Stimulated activated naive CD4-positive, alpha-beta T cell treated with Interleukin-2 at 50 U/mL for 16 hours (primary cell): ENCODE results near the gene NUDT8.
"Not testable (repeated sequence)": the region's sequence is repeated elsewhere in the genome, so short reads cannot be mapped to it uniquely, and the experiment has no call there.

Source experiments
- DNase-seq: peaks from one replicate; lab custom pipeline; 2025; lab: John Stamatoyannopoulos, UW

Gene NUDT8

GRCh38 chr11:67629386-67630227, at the start of gene NUDT8:
Gene NUDT8, minus strand, starts transcription at chr11:67629937. Its CDS starts 26 bp downstream, at chr11:67629911.
- peak; percentile 81 for DNase-seq

DNA sequence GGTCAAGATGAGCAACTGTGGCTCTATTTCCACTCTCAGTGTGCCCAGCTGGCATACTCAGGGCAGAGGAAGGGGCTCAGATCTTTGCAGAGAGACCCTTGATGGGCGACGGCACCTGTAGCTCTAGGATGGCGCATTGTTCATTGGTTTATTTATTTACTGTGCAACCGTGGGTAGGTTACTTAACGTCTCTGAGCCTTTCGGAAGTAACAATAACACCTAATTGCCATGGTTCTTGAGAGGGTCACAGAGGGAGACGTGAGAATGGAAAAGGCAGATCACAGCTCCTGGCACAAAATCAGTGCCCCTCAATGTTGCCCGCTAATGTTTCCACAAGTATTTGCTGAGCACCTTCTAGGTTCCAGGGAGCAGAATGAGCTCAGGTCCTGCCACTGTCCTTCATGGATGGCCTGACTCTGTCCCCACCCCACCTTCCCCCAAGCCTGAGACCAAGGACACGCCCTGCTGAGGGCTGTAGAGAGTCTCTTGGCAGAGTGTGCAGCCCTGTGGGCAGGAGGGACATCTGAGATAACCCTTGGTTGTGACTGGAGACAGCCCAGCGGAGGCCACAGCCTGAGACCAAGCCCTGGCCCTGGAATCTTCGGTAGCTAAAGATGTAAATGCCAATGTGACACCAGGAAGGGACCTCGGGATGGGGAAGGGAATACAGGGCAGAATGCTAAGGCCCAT, 45.5 kb upstream of the NUDT8 start:
- DNase-seq: no peak

GRCh38 chr11:67674442-67674871, 44.7 kb upstream of the NUDT8 start, which contains the start of gene ALDH3B2:
Gene ALDH3B2, minus strand, starts transcription at chr11:67674623. Its CDS starts 7,688 bp downstream, at chr11:67666935.
- no peak for DNase-seq

- no peak for DNase-seq
Measured at GRCh38 chr11:67673902-67674301, 44.2 kb upstream of the NUDT8 start.

GRCh38 chr11:67673358-67673757, 43.6 kb upstream of the NUDT8 start:
- DNase-seq: no peak

GRCh38 chr11:67671211-67671520, 41.4 kb upstream of the NUDT8 start:
- no peak for DNase-seq

DNA sequence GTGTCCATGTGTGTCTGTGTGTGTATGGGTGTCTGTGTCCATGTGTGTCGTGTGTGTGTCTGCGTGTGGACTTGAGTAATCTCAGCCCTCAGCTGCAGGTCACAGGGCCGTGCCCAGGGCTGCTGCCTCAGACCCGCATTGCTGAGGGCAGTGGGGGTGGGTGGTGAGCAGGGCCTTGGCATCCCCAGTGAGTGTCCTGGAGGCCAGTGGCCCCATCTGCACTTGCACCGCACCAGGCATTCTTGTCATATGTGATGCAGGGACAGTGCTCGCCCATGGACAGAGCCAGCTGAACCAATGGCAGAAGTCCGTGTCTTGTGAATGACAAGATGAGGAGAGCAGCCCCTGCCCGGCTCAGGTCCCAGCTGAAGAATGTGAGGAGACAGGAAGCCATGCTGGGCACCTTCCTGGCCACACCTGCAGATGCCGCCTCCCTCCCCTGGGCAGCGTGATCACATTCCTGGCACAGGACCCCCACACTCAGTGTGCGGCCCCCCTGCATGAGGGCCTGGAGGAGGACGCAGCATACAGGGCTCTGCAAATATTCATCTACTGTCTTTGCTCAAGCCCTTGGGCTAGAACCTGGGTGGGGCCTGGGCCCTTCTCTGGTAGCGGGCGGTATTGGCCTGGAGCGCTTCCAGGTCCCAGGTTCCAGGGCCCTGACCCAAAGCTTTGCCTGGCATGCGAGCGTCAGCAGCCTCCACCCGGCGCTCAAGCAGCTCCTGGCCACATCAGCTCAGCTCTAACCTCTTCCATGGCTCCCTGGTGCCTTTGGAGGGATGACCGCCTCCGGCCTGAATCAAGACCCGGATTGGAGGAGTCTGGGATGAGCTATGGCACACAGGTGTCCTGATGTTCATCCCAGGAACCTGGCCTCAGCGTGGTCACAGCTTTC, 40.8 kb upstream of the NUDT8 start:
- no peak for DNase-seq

DNA sequence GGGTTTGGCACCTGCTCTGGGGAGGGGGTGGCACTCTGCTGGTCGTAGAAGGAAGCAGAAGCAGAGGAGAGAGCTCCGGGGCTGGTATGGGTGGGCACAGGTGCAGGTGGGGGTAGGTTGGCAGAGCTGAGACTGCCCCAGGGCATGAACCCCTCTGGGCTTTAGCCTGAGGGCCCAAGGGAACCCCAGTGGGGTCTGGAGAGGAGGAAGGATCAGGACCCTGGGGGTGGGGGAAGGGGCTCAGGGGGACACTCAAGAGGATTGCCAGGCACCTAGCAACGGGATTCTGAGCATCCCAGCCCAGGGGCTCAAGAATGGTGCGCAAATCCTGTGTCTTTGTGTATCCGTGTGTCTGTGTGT, 38.4 kb upstream of the NUDT8 start:
- no peak for DNase-seq

DNA sequence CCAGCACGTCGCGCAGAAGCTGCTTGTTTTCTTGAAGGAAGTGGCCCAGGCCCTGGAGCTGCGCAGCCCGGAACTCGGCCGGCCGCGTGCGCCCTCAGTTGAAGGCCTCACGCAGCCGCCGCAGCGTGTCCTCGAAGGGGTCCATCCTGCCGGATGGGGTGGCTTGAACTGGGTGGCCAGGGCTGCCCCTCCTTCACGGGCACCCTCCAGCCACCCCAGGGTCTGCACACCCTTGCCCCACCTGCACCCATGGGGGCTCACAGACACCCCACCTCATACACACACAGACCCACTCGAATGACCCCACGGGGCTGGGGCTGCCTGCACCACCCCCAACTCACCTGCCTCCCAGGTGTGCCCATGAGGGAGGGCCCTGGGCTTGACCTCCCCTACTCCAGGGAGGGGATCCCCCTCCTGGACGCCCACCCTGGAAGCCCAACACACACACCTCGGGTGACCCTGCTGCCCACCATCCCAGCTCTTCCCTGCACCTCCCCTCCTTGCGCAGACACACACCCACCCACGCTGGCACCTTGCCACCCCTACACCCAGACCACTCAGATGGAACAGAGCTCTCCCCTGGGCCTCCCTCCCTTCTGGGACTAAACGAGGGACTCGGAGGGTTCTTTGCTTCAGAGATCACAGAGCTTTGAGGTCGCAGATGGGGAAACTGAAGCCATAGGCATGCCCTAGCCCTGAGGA, 37.9 kb upstream of the NUDT8 start:
- no peak for DNase-seq

DNA sequence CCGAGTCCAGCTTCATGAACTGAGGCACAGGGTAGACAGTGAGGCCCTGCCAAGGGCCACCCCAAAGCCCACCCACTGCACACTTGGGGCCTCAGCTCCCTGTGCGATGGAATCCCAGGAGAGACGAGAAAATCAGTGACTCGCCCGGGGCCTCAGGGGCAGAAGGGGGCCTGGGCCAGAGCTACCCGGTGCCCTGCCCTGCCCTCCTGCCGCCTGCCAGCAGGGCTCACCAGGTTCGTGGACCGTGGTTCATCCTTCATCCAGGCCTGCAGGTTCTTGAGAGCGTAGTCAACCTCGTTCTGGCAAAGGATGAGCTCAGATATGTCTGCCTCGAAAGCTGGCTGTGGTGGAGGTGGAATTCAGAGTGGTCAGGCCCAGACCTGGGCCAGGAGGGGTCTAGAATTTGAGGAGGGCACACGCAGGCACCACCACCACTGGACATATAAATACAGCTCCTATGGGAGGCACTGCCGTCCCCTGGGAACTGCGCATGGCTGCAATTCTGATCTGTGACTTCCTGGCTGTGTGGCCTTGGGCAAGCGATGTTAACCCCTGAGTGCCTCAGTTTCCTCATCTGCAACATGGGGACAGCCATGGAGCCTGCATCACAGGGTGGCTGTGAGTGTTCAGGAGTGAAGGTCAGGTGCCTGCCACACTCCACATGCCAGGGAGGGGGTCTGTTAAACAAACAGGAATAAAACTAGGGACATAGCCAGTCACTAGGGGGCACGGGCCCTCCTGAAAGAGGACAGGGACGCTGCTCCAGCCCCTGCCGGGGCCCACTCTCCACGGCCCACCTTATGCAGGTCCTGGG, 37.1 kb upstream of the NUDT8 start:
- DNase-seq: no peak

GRCh38 chr11:67666303-67666645, 36.5 kb upstream of the NUDT8 start:
- DNase-seq: no peak

DNA sequence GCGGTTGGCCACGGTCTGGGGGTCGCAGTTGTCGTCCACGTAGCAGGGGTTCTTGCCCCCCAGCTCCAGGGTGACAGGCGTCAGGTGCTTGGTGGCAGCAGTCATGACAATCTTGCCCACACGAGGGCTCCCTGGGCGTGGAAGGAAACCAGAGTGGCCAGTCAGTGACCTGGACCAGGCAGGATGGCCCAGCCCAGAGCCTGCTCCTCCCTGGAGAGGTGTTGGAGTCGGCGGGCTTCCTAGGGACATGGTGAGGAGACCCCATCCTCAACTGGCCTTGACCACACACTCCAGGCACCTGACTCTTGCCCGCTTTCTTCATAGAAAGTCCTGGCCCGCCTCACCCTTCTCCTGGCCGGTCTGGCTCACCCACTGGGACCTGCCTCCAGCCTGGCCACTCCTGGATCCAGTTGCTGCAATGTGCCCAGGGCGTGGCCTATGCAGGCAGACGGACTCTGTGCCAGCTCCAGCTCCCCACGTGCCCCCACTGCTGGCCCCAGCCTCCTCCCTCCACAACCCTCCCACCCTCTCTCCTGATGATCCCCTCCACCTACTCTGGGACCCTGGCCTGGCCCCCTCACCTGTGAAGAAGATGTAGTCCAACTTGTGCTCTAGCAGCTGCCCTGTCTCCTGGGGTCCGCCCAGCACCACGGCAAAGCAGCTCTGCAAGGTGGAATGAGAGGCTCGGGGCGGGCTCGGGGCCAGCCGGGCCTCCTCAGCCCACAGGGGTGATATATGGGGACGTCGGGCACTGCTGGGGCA, 36.0 kb upstream of the NUDT8 start:
- DNase-seq: no peak

- DNase-seq: no peak
Measured at GRCh38 chr11:67664696-67665540, 35.2 kb upstream of the NUDT8 start.

GRCh38 chr11:67664213-67664585, 34.5 kb upstream of the NUDT8 start:
- DNase-seq: no peak

- no peak for DNase-seq
Measured at GRCh38 chr11:67663532-67664212, 33.9 kb upstream of the NUDT8 start.

DNA sequence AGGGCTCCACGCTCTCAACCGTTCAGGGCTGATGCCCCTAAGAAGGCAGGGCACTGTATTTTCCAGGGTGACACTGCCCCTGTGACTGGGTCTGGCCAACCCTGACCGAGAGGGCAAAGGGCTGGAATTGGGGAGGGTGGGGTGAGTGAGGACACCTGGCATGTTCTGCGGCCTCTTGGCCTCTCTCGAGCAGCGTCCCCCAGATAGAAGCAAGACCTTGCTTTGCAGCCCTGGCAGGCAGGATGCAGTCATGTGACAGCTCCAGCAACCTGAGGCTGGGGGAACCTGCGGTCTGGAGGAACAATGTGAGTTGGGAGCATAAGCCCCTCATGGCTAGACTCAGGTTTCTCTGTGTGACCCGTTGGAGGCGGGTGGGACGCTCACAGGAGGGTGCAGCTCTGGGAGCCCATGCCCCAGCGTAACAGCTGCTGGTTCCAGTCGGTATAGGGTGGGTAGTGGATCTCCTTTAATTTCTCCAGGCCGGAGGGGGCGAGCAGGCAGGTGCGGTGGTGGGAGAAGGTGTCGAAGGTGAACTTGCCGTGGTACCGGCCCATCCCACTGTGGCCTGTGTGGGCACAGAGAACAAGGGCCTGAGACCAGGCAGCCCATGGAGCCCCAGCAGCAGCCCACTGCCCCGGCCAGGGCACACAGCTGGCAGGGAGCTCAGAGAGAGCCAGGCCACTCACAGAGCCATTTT, 33.2 kb upstream of the NUDT8 start:
- no peak for DNase-seq

DNA sequence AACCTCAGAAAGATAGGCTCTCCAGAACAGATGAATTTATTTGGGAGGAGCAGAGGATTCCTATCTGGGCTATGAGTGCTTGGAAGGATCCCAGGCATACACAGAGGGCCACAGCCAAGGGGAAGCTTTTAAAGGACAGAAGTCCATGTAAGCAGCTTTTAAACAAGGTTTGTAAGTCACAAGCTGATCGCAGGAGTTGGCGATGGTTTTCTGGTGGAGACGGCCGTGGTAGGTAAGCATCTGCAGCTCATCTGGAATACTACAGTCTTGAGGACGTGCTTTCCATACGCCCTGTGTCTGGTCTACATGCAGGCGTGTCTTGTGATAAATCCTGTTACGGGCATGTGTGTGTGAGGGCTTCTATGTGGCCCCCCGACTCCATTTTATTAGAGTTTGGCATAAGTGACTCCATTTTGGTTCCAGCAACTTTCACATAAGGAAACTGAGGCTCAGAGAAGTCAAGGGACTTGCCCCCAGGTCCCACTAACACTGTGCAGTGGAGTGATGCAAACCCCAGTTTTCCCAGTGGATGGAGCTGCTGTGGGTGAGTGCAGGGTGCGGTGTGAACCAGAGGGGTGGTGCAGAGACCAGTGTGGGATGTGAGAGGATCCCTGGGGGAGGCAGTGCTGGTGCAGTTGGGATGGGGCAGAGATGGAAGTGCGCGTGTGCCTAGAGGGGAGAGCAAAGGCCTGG, 32.6 kb upstream of the NUDT8 start:
- DNase-seq: no peak

DNA sequence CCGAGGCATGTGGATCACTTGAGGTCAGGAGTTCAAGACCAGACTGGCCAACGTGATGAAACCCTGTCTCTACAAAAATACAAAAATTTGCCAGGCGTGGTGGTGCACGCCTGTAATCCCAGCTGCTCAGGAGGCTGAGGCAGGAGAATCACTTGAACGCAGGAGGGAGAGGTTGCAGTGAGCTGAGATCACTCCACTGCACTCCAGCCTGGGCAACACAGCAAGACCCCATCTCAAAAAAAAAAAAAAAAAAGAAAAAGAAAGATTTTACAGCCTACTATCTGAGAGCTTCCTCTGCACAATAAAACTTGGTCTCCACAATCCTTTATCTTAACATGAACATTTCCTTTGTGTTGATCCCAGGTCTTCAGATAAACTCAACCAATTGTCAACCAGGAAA, 31.0 kb upstream of the NUDT8 start:
- DNase-seq: not testable (repeated sequence)
